NCI-H2196 treated with DMSO at 0.1 percent for 48 hours (cell line): ENCODE data around the gene BATF3.

ENCODE experiments used
- DNase-seq: peaks from one replicate; lab custom pipeline; 2025; ENCODE audit not compliant: unreplicated experiment; lab: John Stamatoyannopoulos, UW

BATF3 gene

GRCh38 chr1:212685429-212685828 is 14.2 kb downstream of the BATF3 start:
- no peak for DNase-seq

GRCh38 chr1:212684521-212685090 is 15.0 kb downstream of the BATF3 start:
- no peak for DNase-seq

- DNase-seq: no peak
Measured at GRCh38 chr1:212684076-212684475, 15.6 kb downstream of the BATF3 start.

GRCh38 chr1:212683357-212683722 is 16.3 kb downstream of the BATF3 start:
- no peak for DNase-seq

GRCh38 chr1:212680680-212681389 is 18.8 kb downstream of the BATF3 start:
- DNase-seq: no peak

GRCh38 chr1:212678456-212679410 is 20.9 kb downstream of the BATF3 start:
- no peak for DNase-seq

GRCh38 chr1:212677573-212677972 is 22.1 kb downstream of the BATF3 start:
- DNase-seq: no peak

- no peak for DNase-seq
Measured at GRCh38 chr1:212677136-212677535, 22.5 kb downstream of the BATF3 start.

GRCh38 chr1:212675675-212676074 is 24.0 kb downstream of the BATF3 start:
- no peak for DNase-seq

- no peak for DNase-seq
Measured at GRCh38 chr1:212674872-212675271, 24.8 kb downstream of the BATF3 start.

GRCh38 chr1:212671342-212672031 is 28.2 kb downstream of the BATF3 start:
- peak; percentile 66 for DNase-seq

- DNase-seq: no peak
Measured at GRCh38 chr1:212670882-212671281, 28.8 kb downstream of the BATF3 start.

- DNase-seq: no peak
Measured at GRCh38 chr1:212670301-212670700, 29.3 kb downstream of the BATF3 start.

GRCh38 chr1:212669600-212669999 is 30.0 kb downstream of the BATF3 start:
- no peak for DNase-seq

GRCh38 chr1:212669102-212669501 is 30.5 kb downstream of the BATF3 start:
- no peak for DNase-seq

GRCh38 chr1:212668477-212668876 is 31.2 kb downstream of the BATF3 start:
- DNase-seq: no peak

GRCh38 chr1:212667223-212668139 is 32.2 kb downstream of the BATF3 start:
- no peak for DNase-seq

- no peak for DNase-seq
Measured at GRCh38 chr1:212666116-212666775, 33.4 kb downstream of the BATF3 start.

- DNase-seq: peak; percentile 78
Measured at GRCh38 chr1:212665241-212666115, 34.2 kb downstream of the BATF3 start.
